HG02623 (cell line): ENCODE measurements around the gene IGSF9B.

Source experiments
- ATAC-seq: cut with Tn5 transposase; IDR thresholded peaks from one replicate; pipeline ENCODE4 v1.9.1; 2021; ENCODE audit warnings: moderate library complexity; ENCODE audit not compliant: unreplicated experiment

Gene IGSF9B

GRCh38 chr11:133864756-133865155, 92.0 kb downstream of the IGSF9B start:
- no peak for ATAC-seq

- no peak for ATAC-seq
These were observed 96.6 kb downstream of the IGSF9B start for GRCh38 chr11:133860151-133860550.
